ENCODE data around the gene PLA2R1.

DNA sequence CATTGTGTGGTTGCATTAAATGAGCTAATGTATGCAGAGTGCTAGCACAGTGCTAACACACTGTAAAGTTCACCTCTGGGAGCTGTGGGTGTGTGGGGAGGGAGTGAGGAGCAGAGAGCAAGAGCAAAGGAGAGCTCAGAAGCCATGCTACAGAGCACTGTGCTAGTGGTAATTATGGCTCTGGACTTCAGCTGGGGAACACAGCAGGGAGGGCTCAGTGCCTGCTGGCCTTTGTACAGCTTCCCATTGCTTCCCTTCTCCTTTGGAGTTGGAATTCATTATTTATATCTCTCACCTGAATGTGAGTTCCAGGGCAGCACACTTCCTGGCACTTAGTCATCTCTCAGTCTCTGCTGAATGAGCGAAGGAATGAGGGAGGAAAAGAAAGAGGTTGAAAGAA lies 2.5 kb upstream of the PLA2R1 start:
- TF ChIP-seq, protein P1, sequence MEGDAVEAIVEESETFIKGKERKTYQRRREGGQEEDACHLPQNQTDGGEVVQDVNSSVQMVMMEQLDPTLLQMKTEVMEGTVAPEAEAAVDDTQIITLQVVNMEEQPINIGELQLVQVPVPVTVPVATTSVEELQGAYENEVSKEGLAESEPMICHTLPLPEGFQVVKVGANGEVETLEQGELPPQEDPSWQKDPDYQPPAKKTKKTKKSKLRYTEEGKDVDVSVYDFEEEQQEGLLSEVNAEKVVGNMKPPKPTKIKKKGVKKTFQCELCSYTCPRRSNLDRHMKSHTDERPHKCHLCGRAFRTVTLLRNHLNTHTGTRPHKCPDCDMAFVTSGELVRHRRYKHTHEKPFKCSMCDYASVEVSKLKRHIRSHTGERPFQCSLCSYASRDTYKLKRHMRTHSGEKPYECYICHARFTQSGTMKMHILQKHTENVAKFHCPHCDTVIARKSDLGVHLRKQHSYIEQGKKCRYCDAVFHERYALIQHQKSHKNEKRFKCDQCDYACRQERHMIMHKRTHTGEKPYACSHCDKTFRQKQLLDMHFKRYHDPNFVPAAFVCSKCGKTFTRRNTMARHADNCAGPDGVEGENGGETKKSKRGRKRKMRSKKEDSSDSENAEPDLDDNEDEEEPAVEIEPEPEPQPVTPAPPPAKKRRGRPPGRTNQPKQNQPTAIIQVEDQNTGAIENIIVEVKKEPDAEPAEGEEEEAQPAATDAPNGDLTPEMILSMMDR (IDR thresholded peaks at IDR 0.05) = no peak
- no peak for TF ChIP-seq POLR2AphosphoS5 (IDR thresholded peaks at IDR 0.05; ENCODE audit: low read depth, low read length)
- TF ChIP-seq, protein P2, sequence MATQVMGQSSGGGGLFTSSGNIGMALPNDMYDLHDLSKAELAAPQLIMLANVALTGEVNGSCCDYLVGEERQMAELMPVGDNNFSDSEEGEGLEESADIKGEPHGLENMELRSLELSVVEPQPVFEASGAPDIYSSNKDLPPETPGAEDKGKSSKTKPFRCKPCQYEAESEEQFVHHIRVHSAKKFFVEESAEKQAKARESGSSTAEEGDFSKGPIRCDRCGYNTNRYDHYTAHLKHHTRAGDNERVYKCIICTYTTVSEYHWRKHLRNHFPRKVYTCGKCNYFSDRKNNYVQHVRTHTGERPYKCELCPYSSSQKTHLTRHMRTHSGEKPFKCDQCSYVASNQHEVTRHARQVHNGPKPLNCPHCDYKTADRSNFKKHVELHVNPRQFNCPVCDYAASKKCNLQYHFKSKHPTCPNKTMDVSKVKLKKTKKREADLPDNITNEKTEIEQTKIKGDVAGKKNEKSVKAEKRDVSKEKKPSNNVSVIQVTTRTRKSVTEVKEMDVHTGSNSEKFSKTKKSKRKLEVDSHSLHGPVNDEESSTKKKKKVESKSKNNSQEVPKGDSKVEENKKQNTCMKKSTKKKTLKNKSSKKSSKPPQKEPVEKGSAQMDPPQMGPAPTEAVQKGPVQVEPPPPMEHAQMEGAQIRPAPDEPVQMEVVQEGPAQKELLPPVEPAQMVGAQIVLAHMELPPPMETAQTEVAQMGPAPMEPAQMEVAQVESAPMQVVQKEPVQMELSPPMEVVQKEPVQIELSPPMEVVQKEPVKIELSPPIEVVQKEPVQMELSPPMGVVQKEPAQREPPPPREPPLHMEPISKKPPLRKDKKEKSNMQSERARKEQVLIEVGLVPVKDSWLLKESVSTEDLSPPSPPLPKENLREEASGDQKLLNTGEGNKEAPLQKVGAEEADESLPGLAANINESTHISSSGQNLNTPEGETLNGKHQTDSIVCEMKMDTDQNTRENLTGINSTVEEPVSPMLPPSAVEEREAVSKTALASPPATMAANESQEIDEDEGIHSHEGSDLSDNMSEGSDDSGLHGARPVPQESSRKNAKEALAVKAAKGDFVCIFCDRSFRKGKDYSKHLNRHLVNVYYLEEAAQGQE (IDR thresholded peaks at IDR 0.05; ENCODE audit: insufficient read depth in 1 of 2, low read depth in 2 of 2, low read length in 1 of 2) = no peak

All from Panc1 (cell line).